SK-N-SH treated with all-trans-retinoic acid at 6 μM for 48 hours (cell line): ENCODE data around the gene SLC52A1.
"Not testable (repeated sequence)": the region's sequence is repeated elsewhere in the genome, so short reads cannot be mapped to it uniquely, and the experiment has no call there.

Experiments
- ATAC-seq: fragments of 200-7000 bp; cut with Tn5 transposase; 3 replicates; pipeline ENCODE4 v1.9.1; 2020; ENCODE audit warnings: mild to moderate bottlenecking, moderate library complexity
- ARNTL ChIP-seq: fragments of 450-650 bp; formaldehyde crosslinking; IDR thresholded peaks from 2 replicates; pipeline ENCODE4 v1.5.0; 2020; ENCODE audit warnings: low read depth, mild to moderate bottlenecking, moderate library complexity, borderline replicate concordance
- BACH2 ChIP-seq: fragments of 250-450 bp; sonication (Bioruptor Pico); IDR thresholded peaks from 2 replicates; pipeline ENCODE4 v1.9.0; 2021; ENCODE audit warnings: mild to moderate bottlenecking, borderline replicate concordance
- CSDC2 ChIP-seq: fragments of 250-450 bp; sonication (Bioruptor Pico); IDR thresholded peaks from 2 replicates; pipeline ENCODE4 v1.5.0; 2020; ENCODE audit warnings: mild to moderate bottlenecking, moderate library complexity
- ESRRG ChIP-seq: fragments of 250-450 bp; sonication (Bioruptor Pico); IDR thresholded peaks from 2 replicates; pipeline ENCODE4 v1.6.1; 2021; ENCODE audit warnings: mild to moderate bottlenecking
- GLIS3 ChIP-seq: fragments of 250-450 bp; sonication (Bioruptor Pico); IDR thresholded peaks from 2 replicates; pipeline ENCODE4 v1.5.0; 2020; ENCODE audit warnings: mild to moderate bottlenecking, moderate library complexity
- OSR1 ChIP-seq: fragments of 250-450 bp; sonication (Bioruptor Pico); IDR thresholded peaks from 2 replicates; pipeline ENCODE4 v1.8.0; 2022; ENCODE audit warnings: moderate library complexity, mild to moderate bottlenecking, inconsistent platforms
- PPARA ChIP-seq: fragments of 250-450 bp; sonication (Bioruptor Pico); IDR thresholded peaks from 2 replicates; pipeline ENCODE4 v1.5.0; 2020; ENCODE audit warnings: mild to moderate bottlenecking, borderline replicate concordance
- RARB ChIP-seq: fragments of 250-450 bp; sonication (Bioruptor Pico); IDR thresholded peaks from 2 replicates; pipeline ENCODE4 v1.8.0; 2021; ENCODE audit warnings: mild to moderate bottlenecking, moderate library complexity
- SNAI2 ChIP-seq: fragments of 250-450 bp; sonication (Bioruptor Pico); IDR thresholded peaks from 2 replicates; pipeline ENCODE4 v1.5.0; 2020; ENCODE audit warnings: mild to moderate bottlenecking, moderate library complexity
- TCF4 ChIP-seq: fragments of 250-450 bp; sonication (Bioruptor Pico); IDR thresholded peaks from 2 replicates; pipeline ENCODE4 v1.8.0; 2021; ENCODE audit warnings: mild to moderate bottlenecking, moderate library complexity, borderline replicate concordance
- TOX ChIP-seq: fragments of 250-450 bp; sonication (Bioruptor Pico); IDR thresholded peaks from 2 replicates; pipeline ENCODE4 v1.8.0; 2021; ENCODE audit warnings: mild to moderate bottlenecking, moderate library complexity, borderline replicate concordance
- ZFP3 ChIP-seq: fragments of 250-450 bp; sonication (Bioruptor Pico); IDR thresholded peaks from 2 replicates; pipeline ENCODE4 v1.5.0; 2020; ENCODE audit warnings: mild to moderate bottlenecking, moderate library complexity
- ZFP30 ChIP-seq: fragments of 450-650 bp; formaldehyde crosslinking; IDR thresholded peaks from 2 replicates; pipeline ENCODE4 v1.5.0; 2022; ENCODE audit warnings: mild to moderate bottlenecking, moderate library complexity
- ZNF8 ChIP-seq: fragments of 450-650 bp; formaldehyde crosslinking; IDR thresholded peaks from 2 replicates; pipeline ENCODE4 v1.5.0; 2020; ENCODE audit warnings: mild to moderate bottlenecking, moderate library complexity
- TF ChIP-seq, protein P1 (sequence below): fragments of 250-450 bp; sonication (Bioruptor Pico); IDR thresholded peaks from 2 replicates; pipeline ENCODE4 v1.5.1; 2021; ENCODE audit warnings: mild to moderate bottlenecking, moderate library complexity
- TF ChIP-seq, protein P2 (sequence below): fragments of 250-450 bp; sonication (Bioruptor Pico); IDR thresholded peaks from 2 replicates; pipeline ENCODE4 v1.8.0; 2021; ENCODE audit warnings: low read depth, mild to moderate bottlenecking, moderate library complexity, borderline replicate concordance
- TF ChIP-seq, protein P3 (sequence below): fragments of 250-450 bp; sonication (Bioruptor Pico); IDR thresholded peaks from 2 replicates; pipeline ENCODE4 v1.5.1; 2020; ENCODE audit warnings: low read depth, mild to moderate bottlenecking, moderate library complexity
- TF ChIP-seq, protein P4 (sequence below): fragments of 250-450 bp; sonication (Bioruptor Pico); IDR thresholded peaks from 2 replicates; pipeline ENCODE4 v1.8.0; 2020; ENCODE audit warnings: mild to moderate bottlenecking, moderate library complexity, borderline replicate concordance

SLC52A1 gene

DNA sequence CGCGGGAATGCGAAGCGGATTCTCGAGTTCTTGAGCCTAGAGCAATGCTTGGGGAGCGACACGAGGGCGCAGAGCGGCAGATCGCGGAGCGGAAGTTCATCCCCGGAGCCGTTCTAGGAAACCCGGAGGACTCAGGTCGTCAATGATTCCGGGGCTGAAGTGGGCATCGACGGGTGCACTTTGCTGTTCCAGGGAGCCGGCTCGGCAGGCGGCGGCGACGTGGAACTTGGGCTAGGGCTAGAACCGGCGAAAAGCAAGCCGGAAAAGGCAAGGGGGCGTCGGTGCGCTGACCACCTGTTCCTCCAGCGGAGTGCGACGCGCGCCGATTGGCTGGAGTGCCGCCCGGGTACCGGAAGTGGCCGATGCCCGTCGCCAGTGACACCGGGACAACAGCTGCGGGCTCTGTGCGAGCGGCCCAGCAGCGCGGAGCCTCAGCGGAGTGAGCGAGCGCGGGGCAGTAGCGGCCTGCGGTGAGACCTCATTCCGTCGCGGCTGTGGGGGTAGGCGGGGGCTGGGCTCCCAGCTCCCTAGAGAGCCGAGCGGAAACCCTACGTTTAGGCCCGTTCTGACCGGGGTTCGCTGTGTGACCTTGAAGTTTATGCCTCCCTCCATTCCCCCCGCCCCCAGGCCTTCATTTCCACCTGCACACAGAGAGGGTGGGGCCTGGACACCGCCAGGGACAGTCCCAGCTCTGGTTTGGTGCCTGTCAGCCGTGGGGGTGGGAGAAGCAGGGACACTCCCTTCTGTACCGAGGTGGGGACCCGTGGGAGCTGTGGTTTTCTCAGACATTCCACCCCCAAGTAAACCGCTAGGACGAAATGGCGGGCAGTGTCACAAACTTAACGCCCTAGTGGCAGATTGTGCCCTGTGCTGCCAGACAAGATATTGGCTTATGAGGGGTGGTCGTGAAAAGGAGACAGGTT is 43.1 kb upstream of the SLC52A1 start, which contains the start of gene ZFP3:
ZFP3 (plus strand) TSS at position 362 of the 923 bp plus-strand sequence. CDS start 13,038 bp downstream, outside the sequence.
- TF ChIP-seq PPARA (CRISPR knock-in tag) (no peak), CSDC2 (CRISPR knock-in tag) (peak; percentile 56; the same call in 1 of the 2 replicates), TCF4 (CRISPR knock-in tag) (0 out of 2 replicates have a peak, but pooled peaks have one; percentile 16), ZNF8 (CRISPR knock-in tag) (no peak), SNAI2 (peak; percentile 68; the same call in 1 of the 2 replicates)
- TF ChIP-seq, protein P1, sequence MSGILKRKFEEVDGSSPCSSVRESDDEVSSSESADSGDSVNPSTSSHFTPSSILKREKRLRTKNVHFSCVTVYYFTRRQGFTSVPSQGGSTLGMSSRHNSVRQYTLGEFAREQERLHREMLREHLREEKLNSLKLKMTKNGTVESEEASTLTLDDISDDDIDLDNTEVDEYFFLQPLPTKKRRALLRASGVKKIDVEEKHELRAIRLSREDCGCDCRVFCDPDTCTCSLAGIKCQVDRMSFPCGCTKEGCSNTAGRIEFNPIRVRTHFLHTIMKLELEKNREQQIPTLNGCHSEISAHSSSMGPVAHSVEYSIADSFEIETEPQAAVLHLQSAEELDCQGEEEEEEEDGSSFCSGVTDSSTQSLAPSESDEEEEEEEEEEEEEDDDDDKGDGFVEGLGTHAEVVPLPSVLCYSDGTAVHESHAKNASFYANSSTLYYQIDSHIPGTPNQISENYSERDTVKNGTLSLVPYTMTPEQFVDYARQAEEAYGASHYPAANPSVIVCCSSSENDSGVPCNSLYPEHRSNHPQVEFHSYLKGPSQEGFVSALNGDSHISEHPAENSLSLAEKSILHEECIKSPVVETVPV (CRISPR knock-in tag) = no peak
- TF ChIP-seq, protein P2, sequence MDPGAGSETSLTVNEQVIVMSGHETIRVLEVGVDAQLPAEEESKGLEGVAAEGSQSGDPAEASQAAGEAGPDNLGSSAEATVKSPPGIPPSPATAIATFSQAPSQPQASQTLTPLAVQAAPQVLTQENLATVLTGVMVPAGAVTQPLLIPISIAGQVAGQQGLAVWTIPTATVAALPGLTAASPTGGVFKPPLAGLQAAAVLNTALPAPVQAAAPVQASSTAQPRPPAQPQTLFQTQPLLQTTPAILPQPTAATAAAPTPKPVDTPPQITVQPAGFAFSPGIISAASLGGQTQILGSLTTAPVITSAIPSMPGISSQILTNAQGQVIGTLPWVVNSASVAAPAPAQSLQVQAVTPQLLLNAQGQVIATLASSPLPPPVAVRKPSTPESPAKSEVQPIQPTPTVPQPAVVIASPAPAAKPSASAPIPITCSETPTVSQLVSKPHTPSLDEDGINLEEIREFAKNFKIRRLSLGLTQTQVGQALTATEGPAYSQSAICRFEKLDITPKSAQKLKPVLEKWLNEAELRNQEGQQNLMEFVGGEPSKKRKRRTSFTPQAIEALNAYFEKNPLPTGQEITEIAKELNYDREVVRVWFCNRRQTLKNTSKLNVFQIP (CRISPR knock-in tag) = no peak
- peak; percentile 93 for ATAC-seq

DNA sequence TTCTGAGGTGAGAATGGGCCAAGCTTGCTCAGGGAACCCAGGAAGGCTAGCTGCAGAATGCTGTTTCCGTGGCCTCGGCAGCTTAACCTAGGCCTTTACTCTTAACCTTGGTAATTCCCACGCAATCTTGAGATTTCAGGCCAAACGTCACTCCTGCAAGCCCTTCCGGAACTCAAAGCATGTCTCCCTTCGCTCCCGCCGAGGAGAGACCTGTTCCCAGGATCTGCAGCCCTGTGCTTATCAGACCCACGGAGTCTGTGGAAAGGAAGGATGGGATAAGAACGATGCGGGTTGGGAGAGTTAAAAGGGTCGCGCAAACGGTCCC is 42.5 kb upstream of the SLC52A1 start:
- TF ChIP-seq, protein P1 (CRISPR knock-in tag) = no peak
- TF ChIP-seq TOX (CRISPR knock-in tag) (no peak), ZNF8 (CRISPR knock-in tag) (no peak), BACH2 (CRISPR knock-in tag) (no peak), GLIS3 (no peak)
- TF ChIP-seq, protein P3, sequence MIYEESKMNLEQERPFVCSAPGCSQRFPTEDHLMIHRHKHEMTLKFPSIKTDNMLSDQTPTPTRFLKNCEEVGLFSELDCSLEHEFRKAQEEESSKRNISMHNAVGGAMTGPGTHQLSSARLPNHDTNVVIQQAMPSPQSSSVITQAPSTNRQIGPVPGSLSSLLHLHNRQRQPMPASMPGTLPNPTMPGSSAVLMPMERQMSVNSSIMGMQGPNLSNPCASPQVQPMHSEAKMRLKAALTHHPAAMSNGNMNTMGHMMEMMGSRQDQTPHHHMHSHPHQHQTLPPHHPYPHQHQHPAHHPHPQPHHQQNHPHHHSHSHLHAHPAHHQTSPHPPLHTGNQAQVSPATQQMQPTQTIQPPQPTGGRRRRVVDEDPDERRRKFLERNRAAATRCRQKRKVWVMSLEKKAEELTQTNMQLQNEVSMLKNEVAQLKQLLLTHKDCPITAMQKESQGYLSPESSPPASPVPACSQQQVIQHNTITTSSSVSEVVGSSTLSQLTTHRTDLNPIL (CRISPR knock-in tag) = no peak
- no peak; the same call in 1 of the 3 replicates for ATAC-seq

DNA sequence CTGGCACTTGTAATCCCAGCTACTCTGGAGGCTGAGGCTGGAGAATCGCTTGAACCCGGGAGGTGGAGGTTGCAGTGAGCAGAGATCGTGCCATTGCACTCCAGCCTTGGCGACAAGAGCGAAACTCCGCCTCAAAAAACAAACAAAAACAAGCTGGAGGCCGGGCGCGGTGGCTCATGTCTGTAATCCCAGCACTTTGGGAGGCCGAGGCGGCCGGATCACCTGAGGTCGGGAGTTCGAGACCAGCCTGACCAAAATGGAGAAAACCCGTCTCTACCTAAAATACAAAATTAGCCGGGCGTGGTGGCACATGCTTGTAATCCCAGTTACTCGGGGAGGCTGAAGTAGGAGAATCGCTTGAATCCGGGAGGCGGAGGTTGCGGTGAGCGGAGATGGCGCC is 42.0 kb upstream of the SLC52A1 start:
- not testable (repeated sequence) for ATAC-seq

DNA sequence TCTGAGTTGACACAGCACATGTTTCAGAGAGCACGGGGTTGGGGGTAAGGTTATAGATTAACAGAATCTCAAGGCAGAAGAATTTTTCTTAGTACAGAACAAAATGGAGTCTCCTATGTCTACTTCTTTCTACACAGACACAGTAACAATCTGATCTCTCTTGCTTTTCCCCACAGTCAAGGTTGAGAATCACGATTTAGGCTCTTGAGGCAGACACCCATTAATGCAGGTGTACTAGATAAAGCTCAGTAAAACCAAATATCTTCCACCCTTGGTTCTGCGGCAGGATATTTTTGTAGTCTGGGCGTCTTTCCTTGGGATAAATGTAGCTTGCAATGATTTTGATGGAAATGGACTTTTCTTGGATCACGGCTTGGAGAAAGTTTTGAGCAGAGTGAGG is 40.2 kb upstream of the SLC52A1 start:
- ATAC-seq = not testable (repeated sequence)

DNA sequence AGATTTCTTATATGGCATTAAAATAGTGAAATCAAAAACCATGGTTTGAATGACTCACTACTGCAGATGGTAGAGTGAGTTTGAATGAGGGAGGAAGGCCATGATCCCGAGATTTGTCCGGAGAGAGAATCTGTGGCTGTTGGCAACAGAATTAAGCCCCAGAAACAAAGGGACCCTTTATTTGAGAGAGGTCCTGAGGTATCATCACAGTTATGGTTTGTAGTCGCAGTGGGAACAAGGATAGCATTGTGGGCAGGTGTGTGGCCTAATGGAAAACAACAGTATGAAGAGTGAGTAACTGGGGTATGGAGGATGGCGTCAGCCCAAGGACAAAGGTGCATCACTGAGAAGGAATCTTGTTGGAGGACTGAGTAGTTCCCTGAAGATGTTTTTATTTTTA is 34.5 kb upstream of the SLC52A1 start:
- ATAC-seq = no peak
- TF ChIP-seq, protein P2 (CRISPR knock-in tag) = no peak
- TF ChIP-seq, protein P1 (CRISPR knock-in tag) = no peak
- TF ChIP-seq ZFP3 (CRISPR knock-in tag) (no peak), GLIS3 (no peak), OSR1 (CRISPR knock-in tag) (no peak), ZFP30 (CRISPR knock-in tag) (no peak), RARB (CRISPR knock-in tag) (no peak), ESRRG (CRISPR knock-in tag) (no peak), ARNTL (no peak), TOX (CRISPR knock-in tag) (no peak), BACH2 (CRISPR knock-in tag) (no peak), TCF4 (CRISPR knock-in tag) (no peak)
- TF ChIP-seq, protein P3 (CRISPR knock-in tag) = no peak
- TF ChIP-seq, protein P4, sequence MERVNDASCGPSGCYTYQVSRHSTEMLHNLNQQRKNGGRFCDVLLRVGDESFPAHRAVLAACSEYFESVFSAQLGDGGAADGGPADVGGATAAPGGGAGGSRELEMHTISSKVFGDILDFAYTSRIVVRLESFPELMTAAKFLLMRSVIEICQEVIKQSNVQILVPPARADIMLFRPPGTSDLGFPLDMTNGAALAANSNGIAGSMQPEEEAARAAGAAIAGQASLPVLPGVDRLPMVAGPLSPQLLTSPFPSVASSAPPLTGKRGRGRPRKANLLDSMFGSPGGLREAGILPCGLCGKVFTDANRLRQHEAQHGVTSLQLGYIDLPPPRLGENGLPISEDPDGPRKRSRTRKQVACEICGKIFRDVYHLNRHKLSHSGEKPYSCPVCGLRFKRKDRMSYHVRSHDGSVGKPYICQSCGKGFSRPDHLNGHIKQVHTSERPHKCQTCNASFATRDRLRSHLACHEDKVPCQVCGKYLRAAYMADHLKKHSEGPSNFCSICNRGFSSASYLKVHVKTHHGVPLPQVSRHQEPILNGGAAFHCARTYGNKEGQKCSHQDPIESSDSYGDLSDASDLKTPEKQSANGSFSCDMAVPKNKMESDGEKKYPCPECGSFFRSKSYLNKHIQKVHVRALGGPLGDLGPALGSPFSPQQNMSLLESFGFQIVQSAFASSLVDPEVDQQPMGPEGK (CRISPR knock-in tag) = no peak
